GM19397 (cell line): ENCODE measurements around the gene TMEM175.

Experiments used
- ATAC-seq: cut with Tn5 transposase; IDR thresholded peaks from one replicate; pipeline ENCODE4 v1.9.1; 2021; ENCODE audit warnings: mild to moderate bottlenecking, moderate library complexity; ENCODE audit not compliant: unreplicated experiment

Gene TMEM175

GRCh38 chr4:898869-899555 lies 33.2 kb upstream of the TMEM175 start:
- ATAC-seq = no peak

DNA sequence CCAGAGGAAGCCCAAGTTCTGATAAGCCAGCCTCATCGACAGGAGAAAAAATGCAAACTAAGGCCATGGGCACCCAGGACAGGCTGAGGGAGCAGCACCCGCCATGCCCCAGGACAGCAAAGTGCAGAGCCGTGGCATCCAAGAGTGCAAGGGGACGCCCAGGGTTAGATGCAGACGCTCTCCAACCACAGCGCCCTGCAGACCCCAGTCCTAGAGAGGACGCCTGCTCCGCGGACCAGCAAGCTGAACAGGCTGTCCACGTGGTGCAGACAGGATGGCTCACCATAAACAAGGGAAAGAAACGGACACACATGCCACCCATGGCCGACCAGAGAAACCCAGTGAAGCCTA lies 32.7 kb upstream of the TMEM175 start:
- no peak for ATAC-seq

DNA sequence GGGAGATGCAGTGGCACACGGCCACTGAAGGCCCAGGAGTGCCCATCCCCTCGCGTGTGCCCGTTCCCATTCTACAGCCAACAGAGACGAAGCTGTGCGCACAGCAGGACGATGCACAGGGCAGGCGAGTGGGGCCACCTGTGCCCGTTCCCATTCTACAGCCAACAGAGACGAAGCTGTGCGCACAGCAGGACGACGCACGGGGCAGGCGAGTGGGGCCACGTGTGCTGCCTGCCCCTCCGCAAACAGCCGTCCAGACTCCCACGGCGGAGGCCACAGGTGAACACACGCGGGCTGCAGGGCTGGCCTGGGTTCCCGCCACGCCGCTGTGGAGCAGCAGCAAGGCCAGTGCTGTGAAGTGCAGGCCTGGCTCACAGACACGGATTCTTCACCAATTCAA lies 32.2 kb upstream of the TMEM175 start:
- ATAC-seq = no peak

- ATAC-seq = no peak
Measured at GRCh38 chr4:900721-901120, 31.5 kb upstream of the TMEM175 start.

DNA sequence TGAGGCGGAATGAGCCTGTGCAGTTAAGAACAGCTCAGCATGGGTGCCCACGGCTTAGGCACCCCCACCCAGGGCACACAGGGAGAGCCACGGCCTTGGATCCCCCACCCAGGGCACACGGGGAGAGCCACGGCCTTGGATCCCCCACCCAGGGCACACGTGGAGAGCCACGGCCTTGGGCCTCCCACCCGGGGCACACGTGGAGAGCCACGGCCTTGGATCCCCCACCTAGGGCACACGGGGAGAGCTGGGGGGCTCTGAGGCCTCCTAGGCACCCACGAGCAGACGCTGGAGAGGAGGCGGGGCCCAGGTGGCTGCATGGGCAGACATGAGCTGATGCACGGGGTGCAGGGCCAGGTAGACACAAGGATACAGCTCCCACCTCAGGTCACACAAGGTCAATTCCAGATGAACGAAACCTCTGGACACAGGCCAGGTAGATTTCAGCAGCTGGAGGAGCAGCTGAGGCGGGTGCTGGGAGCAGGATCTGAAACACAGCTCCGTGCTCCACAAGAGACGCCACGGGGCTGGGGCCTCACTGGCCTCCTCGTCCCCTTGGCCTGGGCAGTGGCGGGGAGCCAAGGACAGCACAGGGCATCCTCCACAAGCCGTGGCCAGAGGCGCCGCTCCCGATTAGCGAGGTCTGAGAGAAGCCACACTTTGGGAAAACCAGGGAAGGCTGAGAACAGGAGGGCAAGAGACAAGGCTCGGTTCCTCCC lies 30.9 kb upstream of the TMEM175 start:
- no peak for ATAC-seq

DNA sequence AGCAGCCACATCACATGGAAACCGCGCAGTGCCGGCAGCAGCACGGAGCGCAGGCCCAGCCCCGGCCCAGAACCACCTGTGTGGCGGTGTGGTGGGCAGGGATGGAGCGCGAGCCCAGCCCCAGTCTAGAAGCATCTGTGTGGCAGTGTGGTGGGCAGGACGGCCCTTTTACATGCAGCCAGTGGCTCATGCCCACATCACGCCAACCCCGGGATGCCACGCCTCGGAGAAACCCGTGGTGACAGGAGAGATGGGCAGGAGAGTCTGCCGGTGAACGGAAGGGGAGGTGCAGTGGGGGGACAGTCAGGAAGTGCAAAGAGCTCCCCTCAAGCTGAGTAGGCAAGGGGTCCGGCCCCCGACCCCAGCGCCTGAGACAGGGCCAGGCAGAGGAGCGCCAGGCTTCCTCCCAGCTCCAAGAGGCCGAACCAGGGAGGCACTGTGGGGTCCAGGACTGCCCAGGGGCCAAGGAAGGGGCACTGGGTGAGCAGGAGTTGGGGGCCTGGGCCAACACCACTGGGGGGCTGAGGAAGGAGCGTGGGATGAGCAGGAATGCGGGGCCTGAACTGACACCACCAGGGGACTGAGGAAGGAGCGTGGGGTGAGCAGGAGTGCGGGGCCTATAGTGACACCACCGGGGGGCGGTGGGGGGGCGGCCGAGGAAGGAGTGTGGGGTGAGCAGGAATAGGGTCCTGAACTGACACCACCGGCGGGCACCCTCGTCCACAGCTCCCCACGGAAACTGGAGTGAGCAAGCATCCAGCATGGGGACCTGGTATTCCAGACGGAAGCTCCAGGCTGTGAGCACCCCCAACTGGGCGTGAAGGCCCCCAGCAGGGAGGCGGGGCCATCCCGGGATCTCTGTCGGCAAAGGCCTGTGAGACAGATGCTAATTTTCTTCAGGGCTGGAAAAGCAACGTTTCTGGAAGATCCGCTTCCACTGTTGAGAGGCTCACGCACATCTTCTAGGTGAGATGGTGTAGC lies 28.9 kb upstream of the TMEM175 start:
- no peak for ATAC-seq

DNA sequence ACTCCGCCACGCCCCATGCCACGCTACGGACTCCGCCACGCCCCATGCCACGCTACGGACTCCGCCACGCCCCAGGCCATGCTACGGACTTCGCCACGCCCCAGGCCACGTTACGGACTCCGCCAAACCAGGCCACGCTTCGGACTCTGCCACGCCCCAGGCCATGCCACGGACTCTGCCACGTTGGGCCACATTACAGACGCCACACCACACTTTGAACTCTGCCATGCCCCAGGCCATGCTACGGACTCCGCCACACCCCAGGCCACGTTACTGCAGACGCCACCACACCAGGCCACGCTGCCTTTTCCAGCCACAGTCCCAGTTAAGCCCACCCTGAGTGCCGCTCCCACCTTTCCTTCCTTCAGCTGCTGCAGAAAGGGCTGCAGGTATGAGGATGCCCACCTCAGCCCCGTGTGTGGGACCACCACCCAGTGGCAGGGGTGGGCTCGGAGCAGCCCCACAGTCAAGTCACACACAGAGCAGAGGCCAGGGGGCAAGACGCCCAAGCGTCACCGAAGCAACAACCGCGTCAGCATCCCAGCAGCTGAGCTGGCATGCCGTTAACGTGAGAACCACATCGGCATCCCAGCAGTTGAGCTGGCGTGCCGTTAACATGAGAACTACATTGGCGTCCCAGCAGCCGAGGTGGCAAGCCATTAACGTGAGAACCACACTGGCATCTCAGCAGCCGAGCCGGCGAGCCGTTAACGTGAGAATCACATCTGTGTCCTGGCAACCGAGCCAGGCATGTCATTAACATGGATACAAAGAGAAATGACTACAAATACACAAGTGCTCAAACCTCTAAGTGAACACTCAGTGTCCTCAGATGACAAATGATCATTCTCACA lies 26.5 kb upstream of the TMEM175 start:
- no peak for ATAC-seq

DNA sequence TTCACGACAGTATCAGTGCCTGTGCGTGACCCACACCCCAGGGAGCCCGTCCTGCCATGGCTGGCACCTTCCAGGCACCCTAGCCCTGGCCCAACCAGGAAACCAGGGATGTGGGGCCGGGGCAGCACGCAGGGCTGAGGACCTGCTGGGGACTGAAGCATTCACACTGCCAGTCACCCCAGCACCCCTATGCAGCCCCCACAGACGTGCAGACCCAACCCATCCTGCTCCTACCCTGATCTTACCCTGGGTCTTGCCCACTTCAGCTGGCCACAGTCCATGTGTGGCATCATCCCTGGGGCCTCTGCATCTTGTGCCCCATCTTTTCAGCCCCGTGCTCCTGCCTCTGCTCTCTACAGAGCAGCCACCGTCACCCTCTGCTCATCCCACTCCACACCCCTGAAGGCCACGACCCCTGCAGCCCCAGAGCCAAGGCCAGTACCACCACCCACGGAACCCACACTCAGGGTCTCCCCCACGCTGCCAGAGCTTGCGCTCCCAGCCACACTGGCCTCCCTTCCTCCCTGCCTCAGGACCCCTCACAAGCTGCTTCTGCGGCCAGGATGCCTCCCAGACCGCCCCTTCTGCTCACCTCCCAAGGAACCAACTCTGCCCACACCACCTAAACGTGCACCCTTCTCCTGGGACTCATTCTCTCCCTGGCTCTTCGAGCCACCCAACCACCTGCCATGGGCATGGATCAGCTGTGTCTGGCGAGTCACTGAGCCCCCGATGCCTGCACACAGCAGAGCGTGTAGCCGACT lies 25.7 kb upstream of the TMEM175 start:
- no peak for ATAC-seq

DNA sequence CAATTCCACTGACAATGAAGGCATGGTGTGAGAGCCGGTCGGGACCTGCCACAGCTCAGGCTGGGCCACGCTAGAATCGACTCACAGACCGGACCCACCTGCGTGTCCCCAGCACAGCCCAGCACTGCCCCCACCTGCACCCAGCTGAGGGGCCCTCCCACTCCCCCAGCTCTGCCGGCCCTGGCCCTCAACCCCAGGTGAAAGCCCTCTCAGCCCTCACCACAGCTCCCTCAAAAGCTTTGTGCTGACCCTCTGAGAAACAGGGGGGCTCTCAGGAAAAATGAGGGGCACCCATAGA lies 25.2 kb upstream of the TMEM175 start:
- no peak for ATAC-seq

GRCh38 chr4:907691-908425 lies 24.4 kb upstream of the TMEM175 start:
- no peak for ATAC-seq

DNA sequence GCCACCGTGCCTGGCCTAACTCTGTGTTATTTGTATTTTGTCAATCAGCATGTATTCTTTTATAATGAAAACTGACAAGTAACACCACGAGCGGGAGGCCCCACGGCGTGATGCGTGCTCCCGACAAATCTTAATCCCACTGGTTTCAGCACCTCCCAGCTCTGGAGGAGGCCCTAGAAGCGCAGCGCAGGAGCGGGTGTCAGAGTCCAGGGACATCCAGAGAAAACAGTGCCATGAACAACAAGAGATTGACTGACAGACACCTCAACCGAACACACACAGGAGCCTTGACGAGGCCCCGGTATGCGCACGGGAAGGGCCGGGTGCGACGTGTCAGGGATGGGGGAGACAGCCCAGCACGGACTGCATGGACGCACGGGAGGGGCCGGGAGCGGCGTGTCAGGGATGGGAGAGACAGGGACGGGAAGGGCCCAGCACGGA lies 23.1 kb upstream of the TMEM175 start:
- no peak for ATAC-seq

- ATAC-seq = no peak
Measured at GRCh38 chr4:909821-910220, 22.4 kb upstream of the TMEM175 start.

DNA sequence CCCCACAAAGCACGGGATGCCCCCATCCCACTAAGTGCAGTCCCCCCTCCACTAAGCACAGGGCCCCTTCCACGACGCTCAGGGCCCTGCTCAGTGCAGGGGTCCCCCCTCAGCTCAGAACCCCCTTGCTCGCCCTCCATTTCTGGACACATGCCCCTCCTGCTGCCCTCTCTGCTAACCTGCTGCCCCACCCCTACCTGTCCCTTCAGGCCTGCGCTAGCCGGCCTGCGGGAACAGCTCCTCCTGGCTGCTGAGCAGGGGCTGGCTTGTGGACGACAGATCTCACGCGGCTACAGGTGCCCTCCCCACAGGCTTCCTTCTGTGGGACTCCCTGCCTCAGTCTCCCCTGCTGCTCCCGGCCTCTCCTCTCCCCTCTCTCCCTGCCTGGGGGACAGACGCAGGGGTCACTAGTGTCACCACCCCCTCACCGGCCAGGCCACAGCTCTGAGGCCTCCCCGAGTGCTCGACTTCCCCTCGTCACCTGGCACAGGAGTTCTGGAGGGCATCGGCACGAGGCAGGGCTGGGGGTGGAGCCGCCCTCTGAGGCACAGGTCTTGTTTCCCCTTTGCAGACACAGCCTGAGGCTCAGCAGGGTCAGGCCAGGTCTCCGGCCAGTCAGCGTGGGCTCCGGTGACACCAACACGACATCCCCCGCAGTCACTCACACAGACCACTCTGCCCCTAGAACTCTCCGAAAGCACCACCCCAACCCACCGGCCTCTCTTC lies 21.7 kb upstream of the TMEM175 start:
- no peak for ATAC-seq

DNA sequence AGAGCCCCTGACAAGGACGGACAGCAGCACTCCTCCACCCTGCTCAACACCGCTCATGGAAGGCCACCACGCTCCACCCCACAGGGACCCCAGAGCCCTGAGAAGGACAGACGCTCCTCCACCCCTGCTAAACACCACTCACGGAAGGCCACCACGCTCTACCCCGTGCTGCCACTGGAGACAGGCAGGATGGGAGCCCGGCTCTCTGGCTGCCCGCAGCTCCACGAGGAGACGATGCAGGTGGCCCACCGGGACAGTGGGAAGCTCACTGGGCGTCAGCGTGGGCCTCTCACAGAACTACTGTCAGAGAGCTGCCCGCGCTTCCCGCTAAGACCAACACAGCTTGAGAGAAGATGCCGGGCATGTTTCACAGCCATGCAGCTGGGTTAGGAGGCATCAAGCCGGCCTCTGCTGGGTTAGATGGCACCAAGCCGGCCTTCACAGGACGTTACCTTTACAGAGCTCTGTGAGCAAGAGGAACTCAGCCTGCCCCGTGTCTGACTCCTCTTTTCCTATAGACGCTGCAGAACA lies 21.0 kb upstream of the TMEM175 start:
- ATAC-seq = no peak

DNA sequence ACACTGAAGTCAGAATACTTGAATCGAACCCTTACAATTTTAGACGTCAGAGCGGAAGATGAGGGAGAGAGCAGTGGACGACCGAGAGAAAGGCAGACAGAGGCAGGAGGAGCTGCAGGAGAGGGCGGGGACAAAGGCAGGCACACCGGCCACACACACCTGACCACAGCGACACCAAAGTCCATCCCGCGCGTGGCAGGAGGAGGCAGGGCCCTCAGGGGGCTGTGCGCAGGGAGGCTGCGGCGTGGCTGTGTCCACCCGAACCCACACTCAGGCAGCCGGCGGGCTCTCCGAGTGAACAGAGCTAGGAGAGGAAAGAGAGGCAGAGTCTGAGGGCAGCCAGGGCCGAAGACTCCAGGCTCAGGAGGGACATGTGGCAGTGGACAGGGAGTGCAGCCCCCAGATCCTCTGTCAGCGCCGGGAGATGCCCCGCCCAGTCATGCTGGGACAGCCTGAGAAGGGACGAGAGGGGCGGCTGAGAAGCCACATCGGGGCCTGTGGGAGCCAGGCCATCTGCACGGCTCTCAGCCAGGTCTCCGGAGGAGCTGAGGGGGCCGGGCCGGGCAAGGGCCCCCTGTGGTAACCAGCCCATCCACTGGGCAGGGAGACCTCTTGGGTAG lies 20.3 kb upstream of the TMEM175 start:
- ATAC-seq = no peak

GRCh38 chr4:912548-913279 lies 19.5 kb upstream of the TMEM175 start:
- no peak for ATAC-seq

GRCh38 chr4:913280-913618 lies 19.0 kb upstream of the TMEM175 start:
- ATAC-seq = no peak

DNA sequence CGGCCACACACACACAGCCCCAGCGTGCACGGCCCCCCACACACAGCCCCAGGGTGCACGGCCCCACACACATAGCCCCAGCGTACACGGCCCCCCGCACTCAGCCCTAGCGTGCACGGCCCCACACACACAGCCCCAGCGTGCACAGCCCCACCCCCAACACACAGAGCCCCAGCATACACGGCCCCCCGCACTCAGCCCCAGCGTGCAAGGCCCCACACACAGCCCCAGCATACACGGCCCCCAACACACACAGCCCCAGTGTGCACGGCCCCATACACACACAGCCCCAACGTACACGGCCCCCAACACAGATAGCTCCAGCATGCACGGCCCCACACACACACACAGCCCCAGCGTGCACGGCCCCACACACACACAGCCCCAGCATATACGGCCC lies 17.7 kb upstream of the TMEM175 start:
- ATAC-seq = no peak
